ENCODE data around the gene XRCC3.

DNA sequence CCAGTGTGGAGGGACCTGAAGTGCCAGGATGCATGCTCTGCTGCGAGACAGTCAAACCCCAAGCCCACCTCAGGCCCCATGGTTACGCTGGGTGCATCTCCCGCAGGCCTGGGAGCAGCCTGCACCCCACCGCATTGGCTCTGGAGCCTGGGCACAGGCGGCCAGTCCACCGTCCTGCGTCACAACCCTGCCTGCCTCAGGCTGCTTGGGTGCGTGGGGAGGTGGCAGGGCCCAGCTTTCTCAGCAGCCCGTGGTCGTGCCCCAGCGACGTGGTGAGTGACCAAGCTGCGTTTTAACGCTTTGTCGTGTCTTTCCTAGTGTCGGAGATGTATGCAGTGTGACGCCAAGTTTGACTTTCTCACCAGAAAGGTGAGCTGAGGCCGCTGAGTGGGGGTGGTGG lies 11.2 kb upstream of the XRCC3 start:
- TF ChIP-seq, protein P1, sequence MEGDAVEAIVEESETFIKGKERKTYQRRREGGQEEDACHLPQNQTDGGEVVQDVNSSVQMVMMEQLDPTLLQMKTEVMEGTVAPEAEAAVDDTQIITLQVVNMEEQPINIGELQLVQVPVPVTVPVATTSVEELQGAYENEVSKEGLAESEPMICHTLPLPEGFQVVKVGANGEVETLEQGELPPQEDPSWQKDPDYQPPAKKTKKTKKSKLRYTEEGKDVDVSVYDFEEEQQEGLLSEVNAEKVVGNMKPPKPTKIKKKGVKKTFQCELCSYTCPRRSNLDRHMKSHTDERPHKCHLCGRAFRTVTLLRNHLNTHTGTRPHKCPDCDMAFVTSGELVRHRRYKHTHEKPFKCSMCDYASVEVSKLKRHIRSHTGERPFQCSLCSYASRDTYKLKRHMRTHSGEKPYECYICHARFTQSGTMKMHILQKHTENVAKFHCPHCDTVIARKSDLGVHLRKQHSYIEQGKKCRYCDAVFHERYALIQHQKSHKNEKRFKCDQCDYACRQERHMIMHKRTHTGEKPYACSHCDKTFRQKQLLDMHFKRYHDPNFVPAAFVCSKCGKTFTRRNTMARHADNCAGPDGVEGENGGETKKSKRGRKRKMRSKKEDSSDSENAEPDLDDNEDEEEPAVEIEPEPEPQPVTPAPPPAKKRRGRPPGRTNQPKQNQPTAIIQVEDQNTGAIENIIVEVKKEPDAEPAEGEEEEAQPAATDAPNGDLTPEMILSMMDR (IDR thresholded peaks at IDR 0.05): no peak
- TF ChIP-seq POLR2A (IDR thresholded peaks at IDR 0.05): no peak

Data from upper lobe of left lung (tissue), 4 donors.